Prostate gland (tissue), 2 donors: ENCODE results near the gene ROBO1.

Experiments
- POLR2A ChIP-seq: fragments of 450-650 bp; IDR thresholded peaks from one replicate; pipeline ENCODE4 v1.6.1; 2016; ENCODE audit warnings: antibody characterized with exemption, mild to moderate bottlenecking
- TF ChIP-seq, protein P1 (sequence below), 4 experiments: fragments of 200-600 bp in 2 of 4; fragments of 450-650 bp in 2 of 4; sonication (generic) in 2 of 4; IDR thresholded peaks; 1 replicate in 3 of 4; 2 replicates in 1 of 4; pipeline ENCODE4 v1.5.1; 2016 to 2019; ENCODE audit warnings: antibody characterized with exemption in 4 of 4, mild to moderate bottlenecking in 2 of 4, moderate library complexity in 2 of 4

- TF ChIP-seq, protein P1, sequence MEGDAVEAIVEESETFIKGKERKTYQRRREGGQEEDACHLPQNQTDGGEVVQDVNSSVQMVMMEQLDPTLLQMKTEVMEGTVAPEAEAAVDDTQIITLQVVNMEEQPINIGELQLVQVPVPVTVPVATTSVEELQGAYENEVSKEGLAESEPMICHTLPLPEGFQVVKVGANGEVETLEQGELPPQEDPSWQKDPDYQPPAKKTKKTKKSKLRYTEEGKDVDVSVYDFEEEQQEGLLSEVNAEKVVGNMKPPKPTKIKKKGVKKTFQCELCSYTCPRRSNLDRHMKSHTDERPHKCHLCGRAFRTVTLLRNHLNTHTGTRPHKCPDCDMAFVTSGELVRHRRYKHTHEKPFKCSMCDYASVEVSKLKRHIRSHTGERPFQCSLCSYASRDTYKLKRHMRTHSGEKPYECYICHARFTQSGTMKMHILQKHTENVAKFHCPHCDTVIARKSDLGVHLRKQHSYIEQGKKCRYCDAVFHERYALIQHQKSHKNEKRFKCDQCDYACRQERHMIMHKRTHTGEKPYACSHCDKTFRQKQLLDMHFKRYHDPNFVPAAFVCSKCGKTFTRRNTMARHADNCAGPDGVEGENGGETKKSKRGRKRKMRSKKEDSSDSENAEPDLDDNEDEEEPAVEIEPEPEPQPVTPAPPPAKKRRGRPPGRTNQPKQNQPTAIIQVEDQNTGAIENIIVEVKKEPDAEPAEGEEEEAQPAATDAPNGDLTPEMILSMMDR (IDR thresholded peaks at IDR 0.05) = no peak
- TF ChIP-seq POLR2A = no peak
Observed at GRCh38 chr3:78791753-78792152, 976.0 kb downstream of the ROBO1 start.
